Smooth muscle cell of the brain vasculature (primary cell): Measurements from ENCODE around the gene SLC9A9.
"Not testable (repeated sequence)": the region's sequence is repeated elsewhere in the genome, so short reads cannot be mapped to it uniquely, and the experiment has no call there.

Experiments used
- DNase-seq: peaks from one replicate; pipeline ENCODE4 v3.0.0-alpha.2; 2012; ENCODE audit warnings: low read depth, low spot score

Gene SLC9A9

GRCh38 chr3:143465666-143466065, 382.6 kb downstream of the SLC9A9 start:
- no peak for DNase-seq

- no peak for DNase-seq
Measured at GRCh38 chr3:143464850-143465249, 383.4 kb downstream of the SLC9A9 start.

GRCh38 chr3:143455480-143455879, 392.8 kb downstream of the SLC9A9 start:
- no peak for DNase-seq

GRCh38 chr3:143450632-143451031, 397.6 kb downstream of the SLC9A9 start:
- DNase-seq, result no peak

- no peak for DNase-seq
Measured at GRCh38 chr3:143447491-143447890, 400.8 kb downstream of the SLC9A9 start.

- no peak for DNase-seq
Measured at GRCh38 chr3:143445118-143445517, 403.1 kb downstream of the SLC9A9 start.

GRCh38 chr3:143443851-143444331, 404.4 kb downstream of the SLC9A9 start:
- peak; percentile 65 for DNase-seq

GRCh38 chr3:143442814-143443447, 405.3 kb downstream of the SLC9A9 start:
- no peak for DNase-seq

GRCh38 chr3:143441516-143442171, 406.6 kb downstream of the SLC9A9 start:
- no peak for DNase-seq

GRCh38 chr3:143439817-143440216, 408.5 kb downstream of the SLC9A9 start:
- DNase-seq, result no peak

- DNase-seq, result no peak
Measured at GRCh38 chr3:143437405-143437804, 410.9 kb downstream of the SLC9A9 start.

- no peak for DNase-seq
Measured at GRCh38 chr3:143436231-143436930, 411.9 kb downstream of the SLC9A9 start.

- DNase-seq, result no peak
Measured at GRCh38 chr3:143433787-143434378, 414.4 kb downstream of the SLC9A9 start.

GRCh38 chr3:143431298-143431697, 417.0 kb downstream of the SLC9A9 start:
- not testable (repeated sequence) for DNase-seq

- DNase-seq, result no peak
Measured at GRCh38 chr3:143430568-143430967, 417.7 kb downstream of the SLC9A9 start.

- DNase-seq, result no peak
Measured at GRCh38 chr3:143429628-143430514, 418.4 kb downstream of the SLC9A9 start.

- DNase-seq, result no peak
Measured at GRCh38 chr3:143428294-143428693, 420.0 kb downstream of the SLC9A9 start.

GRCh38 chr3:143427631-143428030, 420.6 kb downstream of the SLC9A9 start:
- no peak for DNase-seq

GRCh38 chr3:143424874-143425273, 423.4 kb downstream of the SLC9A9 start:
- no peak for DNase-seq

- no peak for DNase-seq
Measured at GRCh38 chr3:143421556-143421955, 426.7 kb downstream of the SLC9A9 start.

GRCh38 chr3:143419611-143420010, 428.7 kb downstream of the SLC9A9 start:
- DNase-seq, result no peak
